Panc1 (cell line): Measurements from ENCODE around the gene CCDC112. TPM values are rescaled to one million over a fixed set of nuclear protein-coding genes. Genes with fewer than 3 reads are reported as not detected.

ENCODE experiments used
- ATAC-seq: fragments of 200-7000 bp; cut with Tn5 transposase; 2 replicates; pipeline ENCODE4 v1.9.1; 2020; ENCODE audit warnings: mild to moderate bottlenecking, moderate library complexity
- BruUV-seq: library from RNA; stranded (reverse); fragments of 400-500 nt; replicated peaks from 2 replicates; lab custom pipeline; 2021; lab: Mats Ljungman, UMichigan
- CTCF ChIA-PET: fragments of 300-600 bp; sonication (Branson Sonifier 250); formaldehyde crosslinking; loops from one replicate; lab custom pipeline; 2022; ENCODE audit warnings: antibody characterized with exemption; lab: Charles Lee
- POLR2A ChIA-PET: fragments of 300-600 bp; sonication (Branson Sonifier 250); formaldehyde crosslinking; loops from one replicate; lab custom pipeline; 2022; ENCODE audit warnings: antibody characterized with exemption; lab: Charles Lee
- DNase-seq: peaks from one replicate; pipeline ENCODE4 v3.0.0-alpha.2; 2010; ENCODE audit warnings: low read depth, low spot score
- H3K27ac ChIP-seq: 2 replicates; pipeline ENCODE4 v1.5.1; 2011; ENCODE audit warnings: mild to moderate bottlenecking, low read length, inconsistent platforms
- H3K27me3 ChIP-seq: fragments of 200-500 bp; sonication (Bioruptor generic); 2 replicates; pipeline ENCODE4 v1.6.0; 2014; ENCODE audit warnings: low read length, inconsistent platforms; ENCODE audit not compliant: control insufficient read depth, insufficient read depth
- H3K36me3 ChIP-seq: fragments of 200-500 bp; sonication (Bioruptor generic); 2 replicates; pipeline ENCODE4 v1.5.1; 2014; ENCODE audit warnings: inconsistent platforms, mild to moderate bottlenecking, low read length, moderate library complexity; ENCODE audit not compliant: control insufficient read depth, insufficient read depth
- H3K4me1 ChIP-seq: 2 replicates; pipeline ENCODE4 v1.5.1; 2011; ENCODE audit warnings: inconsistent platforms, mild to moderate bottlenecking, low read length, moderate library complexity; ENCODE audit not compliant: control insufficient read depth, insufficient read depth
- H3K4me3 ChIP-seq, 2 experiments: 2 replicates each; pipeline ENCODE4 v1.5.1; 2011 to 2012; ENCODE audit warnings: low read depth in 2 of 2, low read length in 2 of 2, mild to moderate bottlenecking in 2 of 2, inconsistent platforms in 1 of 2, moderate library complexity in 1 of 2
- H3K9me3 ChIP-seq: fragments of 200-500 bp; sonication (Bioruptor generic); 2 replicates; pipeline ENCODE4 v1.5.1; 2014; ENCODE audit warnings: low read depth, mild to moderate bottlenecking, inconsistent platforms, low read length, moderate library complexity; ENCODE audit not compliant: control insufficient read depth, insufficient read depth
- CTCF ChIP-seq: fragments of 450-650 bp; IDR thresholded peaks from 2 replicates; pipeline ENCODE4 v1.5.1; 2017; ENCODE audit warnings: mild to moderate bottlenecking
- POLR2AphosphoS5 ChIP-seq: IDR thresholded peaks from 2 replicates; pipeline ENCODE4 v1.6.1; 2012; ENCODE audit warnings: mild to moderate bottlenecking, low read depth, low read length, moderate library complexity
- REST ChIP-seq, 2 experiments: IDR thresholded peaks; 2 replicates each; pipeline ENCODE4 v1.6.1; 2011 to 2012; ENCODE audit warnings: low read depth in 2 of 2, control low read depth in 1 of 2, low read length in 1 of 2, mild to moderate bottlenecking in 1 of 2, moderate library complexity in 1 of 2; ENCODE audit not compliant: insufficient read depth in 1 of 2
- SIN3A ChIP-seq: IDR thresholded peaks from 2 replicates; pipeline ENCODE4 v1.6.1; 2012; ENCODE audit warnings: low read depth, mild to moderate bottlenecking, low read length, moderate library complexity, borderline replicate concordance; ENCODE audit not compliant: insufficient read depth
- TCF7L2 ChIP-seq: IDR thresholded peaks from 2 replicates; pipeline ENCODE4 v1.6.1; 2011; ENCODE audit warnings: mild to moderate bottlenecking, low read depth, low read length, inconsistent platforms
- in situ Hi-C: cut with HindIII; loops from 2 replicates; pipeline ENCODE4 v1.10.0; 2016; ENCODE audit warnings: low sequenced_read_pairs, low pct_unique_long_range_greater_than_20kb
- intact Hi-C: fragments of 100-400 bp; cut with micrococcal nuclease; formaldehyde crosslinking; loops from one replicate; pipeline ENCODE4 v1.10.0; 2022; ENCODE audit not compliant: unreplicated experiment
- total RNA-seq: library from RNA; stranded (reverse); gene quantifications from one replicate; pipeline ENCODE4 v1.2.1, GENCODE V29; 2021; ENCODE audit not compliant: unreplicated experiment

The CCDC112 gene
- total RNA-seq, 1 experiment from 2014 or later = 5.6 TPM

- CTCF ChIA-PET = interaction anchor here (0.7 kb wide), 1 partner anchor 283 kb away, joined by 4 read pairs; no protein-coding TSS in a partner anchor
- Histone ChIP-seq H3K36me3 (no peaks in the 10 kb centered on the region; the same call in 1 of the 2 replicates), H3K4me3 (no peak overlapping the region), H3K9me3 (no peaks in the 10 kb centered on the region), H3K27me3 (no peaks in the 10 kb centered on the region), H3K27ac (no peak overlapping the region), H3K4me1 (0 out of 2 replicates have a peak, but pooled peaks cover 5% of the 10 kb centered on the region)
- in situ Hi-C loops (no loop called here), intact Hi-C loops (no loop called here)
- TF ChIP-seq CTCF = no peak
- no peak for TF ChIP-seq REST (IDR thresholded peaks at IDR 0.05; ENCODE audit: insufficient read depth in 1 of 2, low read depth in 2 of 2, low read length in 1 of 2)
- TF ChIP-seq POLR2AphosphoS5 = no peak
- TF ChIP-seq SIN3A = no peak
- no peak for TF ChIP-seq TCF7L2
- ATAC-seq (no peak), DNase-seq (no peak)
- POLR2A ChIA-PET = no interaction called here
- BruUV-seq = no TSS peak
Observed at GRCh38 chr5:115291397-115291796, 5.1 kb downstream of the CCDC112 start.

GRCh38 chr5:115289104-115289503 lies 7.3 kb downstream of the CCDC112 start:
- ChIA-PET CTCF (no interaction called here), POLR2A (no interaction called here)
- in situ Hi-C loops = no loop called here
- no TSS peak for BruUV-seq
- intact Hi-C loops = no loop called here
- no peak for ATAC-seq
- no peaks in the 10 kb centered on the region for H3K27me3 ChIP-seq
- H3K9me3 ChIP-seq = no peaks in the 10 kb centered on the region
- no peak for DNase-seq
- no peak for TF ChIP-seq POLR2AphosphoS5
- no peak for TF ChIP-seq CTCF
- TF ChIP-seq TCF7L2 = no peak
- TF ChIP-seq SIN3A = no peak
- TF ChIP-seq REST (IDR thresholded peaks at IDR 0.05; ENCODE audit: insufficient read depth in 1 of 2, low read depth in 2 of 2, low read length in 1 of 2) = no peak
- H3K4me3 ChIP-seq = no peak overlapping the region
- no peaks in the 10 kb centered on the region for H3K36me3 ChIP-seq
- H3K4me1 ChIP-seq = no peaks in the 10 kb centered on the region
- H3K27ac ChIP-seq = no peak overlapping the region
